Epidermal melanocyte (primary cell): ENCODE data around the gene HPSE2.

ENCODE experiments used
- DNase-seq: peaks from one replicate; pipeline ENCODE4 v3.0.0; 2011; ENCODE audit warnings: low spot score; ENCODE audit not compliant: insufficient read length

The HPSE2 gene

GRCh38 chr10:98852686-98853085 lies 383.0 kb downstream of the HPSE2 start:
- DNase-seq: no peak

- DNase-seq: no peak
Observed at GRCh38 chr10:98848361-98848760, 387.3 kb downstream of the HPSE2 start.

DNA sequence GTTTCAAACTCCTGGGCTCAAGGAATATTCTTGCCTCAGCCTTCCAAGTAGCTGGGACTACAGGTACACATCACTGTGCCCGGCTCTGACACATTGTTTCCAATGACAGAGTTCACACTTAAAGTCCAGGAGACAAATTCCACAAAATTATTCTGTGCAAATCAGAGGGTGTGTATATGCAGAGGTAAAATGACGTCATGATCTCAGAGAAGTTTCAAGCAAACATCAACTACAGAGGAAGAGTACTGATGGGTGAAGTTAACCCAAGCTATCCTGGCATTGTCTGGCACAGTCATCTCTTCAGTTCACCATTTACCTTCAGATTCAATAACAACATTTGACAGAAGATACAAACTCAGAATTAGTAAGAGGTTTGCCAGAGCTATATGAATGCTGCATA lies 388.9 kb downstream of the HPSE2 start:
- no peak for DNase-seq

DNA sequence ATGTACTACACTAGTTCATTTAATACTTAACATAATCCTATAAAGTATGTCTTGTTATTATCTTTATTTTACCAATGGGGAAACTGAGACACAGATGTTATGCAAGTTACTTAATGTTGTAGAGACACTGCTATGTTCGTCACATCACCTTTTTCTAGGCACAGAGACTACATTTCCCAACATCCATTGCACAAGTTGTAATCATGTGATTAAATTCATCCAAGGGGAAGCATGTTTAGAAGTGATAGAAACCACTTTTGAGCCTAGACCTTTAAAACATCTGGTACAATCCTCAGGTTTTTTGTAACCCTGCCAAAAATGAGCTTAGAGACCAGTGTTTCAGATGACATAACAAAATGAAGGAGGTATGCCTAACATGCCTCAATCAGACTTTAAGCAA lies 402.1 kb downstream of the HPSE2 start:
- DNase-seq: no peak

DNA sequence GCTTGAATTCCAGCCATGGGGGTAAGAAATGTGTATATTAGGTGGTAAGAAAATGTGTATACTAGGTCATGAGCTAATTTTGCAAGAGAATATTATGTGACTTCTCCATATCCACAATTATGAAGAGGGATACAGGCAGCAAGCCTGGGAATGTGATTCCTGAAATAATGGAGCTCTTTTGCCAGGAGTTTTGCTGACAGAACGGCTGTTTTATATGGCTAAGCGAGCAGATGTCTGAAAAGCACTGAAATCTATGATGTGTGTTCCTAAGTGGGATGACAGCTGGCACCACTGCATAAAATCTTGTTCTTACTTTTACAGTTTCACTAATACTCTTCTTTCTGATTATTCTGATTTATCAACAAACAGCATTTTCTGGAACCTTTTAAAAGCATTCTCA lies 402.9 kb downstream of the HPSE2 start:
- DNase-seq: no peak

- no peak for DNase-seq
Observed at GRCh38 chr10:98832196-98832595, 403.5 kb downstream of the HPSE2 start.

DNA sequence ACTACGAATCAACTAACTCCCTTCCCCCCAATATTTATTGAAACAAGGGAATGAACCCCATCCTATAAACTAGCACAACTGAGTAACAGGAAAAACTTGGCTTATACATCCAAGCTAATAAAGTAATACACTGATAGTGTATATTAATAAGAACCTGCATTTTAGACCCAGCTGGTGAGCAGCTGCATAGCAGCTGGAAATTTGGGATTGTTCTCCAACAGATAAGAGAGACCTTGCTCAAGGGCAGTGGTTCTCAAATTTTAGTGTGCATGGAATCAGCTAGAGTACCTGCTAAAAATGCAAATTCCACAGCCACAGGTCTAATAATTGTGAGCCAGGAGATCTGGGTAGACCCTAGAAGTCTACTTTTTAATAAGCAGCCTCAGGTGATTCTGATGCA lies 404.3 kb downstream of the HPSE2 start:
- DNase-seq: no peak

- DNase-seq: no peak
Observed at GRCh38 chr10:98825741-98826140, 409.9 kb downstream of the HPSE2 start.

- no peak for DNase-seq
Observed at GRCh38 chr10:98817396-98817795, 418.3 kb downstream of the HPSE2 start.

DNA sequence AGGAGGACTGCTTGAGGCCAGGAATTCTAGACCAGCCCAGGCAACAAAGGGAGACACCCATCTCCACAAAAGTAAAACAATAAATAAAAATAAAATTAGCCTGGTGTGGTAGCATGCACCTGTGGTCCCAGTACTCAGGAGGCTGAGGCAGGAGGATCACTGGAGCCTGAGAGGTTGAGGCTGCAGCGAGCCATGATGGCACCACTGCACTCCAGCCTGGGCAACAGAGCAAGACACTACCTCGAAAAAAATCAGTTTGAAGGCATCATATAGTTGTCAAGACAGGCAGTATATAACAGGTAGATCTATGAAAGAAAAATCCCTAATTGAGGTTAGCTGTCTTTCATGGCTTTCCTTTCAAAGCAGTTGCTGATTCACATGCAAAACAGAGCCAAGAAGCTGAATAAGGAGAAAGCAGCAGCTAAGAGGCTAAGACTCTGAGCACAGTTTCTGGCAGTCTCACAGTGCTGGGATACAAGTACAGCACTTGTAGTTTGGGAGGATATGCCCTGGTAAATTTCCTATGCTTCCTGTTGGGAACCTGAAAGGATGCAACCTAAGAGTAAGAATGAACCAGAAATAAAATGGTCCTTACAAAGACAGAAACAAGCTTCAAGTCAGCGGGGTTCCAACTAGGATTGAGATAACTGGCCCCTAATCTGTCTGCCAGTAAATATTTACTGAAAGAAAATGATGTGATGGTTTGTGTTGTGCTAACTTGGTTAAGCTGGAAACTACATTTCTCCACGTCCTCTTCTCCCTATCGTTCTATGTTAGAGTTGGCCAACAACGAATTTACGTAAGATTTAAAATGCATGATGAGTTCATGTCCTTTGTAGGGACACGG lies 420.4 kb downstream of the HPSE2 start:
- DNase-seq: no peak

- no peak for DNase-seq
Observed at GRCh38 chr10:98814470-98814869, 421.2 kb downstream of the HPSE2 start.

- no peak for DNase-seq
Observed at GRCh38 chr10:98808282-98808892, 427.3 kb downstream of the HPSE2 start.

DNA sequence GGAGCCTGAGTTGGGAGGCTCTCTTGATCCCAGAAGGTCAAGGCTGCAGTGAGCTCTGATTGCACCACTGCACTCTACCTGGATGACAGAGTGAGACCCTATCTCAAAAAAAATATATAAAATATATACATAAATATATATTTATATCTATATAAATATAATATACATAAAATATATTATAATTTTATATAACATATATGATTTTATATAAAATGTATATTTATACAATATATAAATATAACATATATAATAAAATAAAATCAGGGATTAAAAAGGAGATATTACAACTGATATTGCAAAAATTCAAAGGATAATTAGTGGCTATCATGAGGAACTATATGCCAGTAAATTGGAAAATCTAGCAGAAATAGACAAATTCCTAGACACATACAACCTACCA lies 435.4 kb downstream of the HPSE2 start:
- no peak for DNase-seq

DNA sequence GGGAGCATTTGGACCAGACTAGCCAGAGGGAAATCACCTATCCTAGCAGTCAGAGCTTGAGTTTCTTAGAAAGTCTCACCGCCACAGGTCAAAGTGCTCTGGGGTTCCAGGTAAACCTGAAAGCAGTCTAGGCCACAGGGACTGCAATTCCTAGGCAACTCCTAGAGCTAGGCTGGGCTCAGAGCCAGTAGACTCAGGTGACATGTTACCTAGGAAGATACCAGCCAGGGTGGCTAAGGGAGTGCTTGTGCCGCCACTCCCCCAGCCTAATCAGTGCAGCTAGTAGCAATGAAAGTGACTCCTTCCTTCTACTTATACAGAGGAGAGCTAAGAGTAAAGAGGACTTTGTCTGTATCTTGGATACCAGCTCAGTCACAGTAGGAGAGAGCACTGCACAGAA lies 440.2 kb downstream of the HPSE2 start:
- no peak for DNase-seq

GRCh38 chr10:98790817-98791216 lies 444.8 kb downstream of the HPSE2 start:
- peak; percentile 41 for DNase-seq

DNA sequence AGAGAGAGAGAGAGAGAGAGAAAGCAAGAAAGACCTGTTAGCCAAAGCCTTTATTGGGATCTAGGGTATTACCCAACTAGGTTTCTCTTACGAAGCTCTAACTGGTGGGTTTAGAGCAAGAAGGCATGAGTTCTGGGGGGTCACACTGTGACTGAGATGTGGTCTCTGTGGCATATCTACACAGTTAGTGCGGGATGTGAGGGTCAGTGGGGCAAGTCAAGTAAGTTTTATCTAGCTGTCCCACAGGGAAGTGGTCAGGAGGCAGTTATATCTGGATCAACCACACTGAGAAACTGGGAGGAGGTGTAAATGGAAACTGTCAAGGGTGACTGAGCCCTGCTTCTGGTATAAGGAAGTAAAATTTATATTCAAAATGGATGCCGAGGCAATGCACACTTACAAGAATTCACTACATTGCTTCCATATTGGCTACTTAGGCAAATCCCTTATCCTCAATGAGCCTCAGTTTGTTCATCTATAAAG lies 457.3 kb downstream of the HPSE2 start:
- DNase-seq: no peak

- DNase-seq: no peak
Observed at GRCh38 chr10:98758463-98758862, 477.2 kb downstream of the HPSE2 start.

DNA sequence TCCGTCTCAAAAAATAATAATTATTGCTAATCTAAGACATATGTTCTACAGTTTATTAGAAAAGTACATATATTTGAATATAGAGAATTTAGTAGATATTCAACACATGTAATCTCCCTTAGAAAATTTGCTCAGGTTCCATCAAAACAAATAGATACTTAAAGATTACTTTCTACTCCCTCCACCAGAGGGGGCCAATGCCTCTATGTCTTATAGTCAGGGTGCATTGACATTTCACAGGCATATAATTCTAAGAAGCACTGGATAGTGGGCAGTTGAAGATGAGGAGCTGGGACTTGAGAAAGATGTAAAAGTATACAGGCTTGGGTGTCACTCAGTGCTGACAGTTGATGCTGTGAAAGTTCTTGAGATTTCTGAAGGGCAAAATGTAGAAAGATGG lies 487.4 kb downstream of the HPSE2 start:
- DNase-seq: no peak

- DNase-seq: no peak
Observed at GRCh38 chr10:98745645-98746044, 490.0 kb downstream of the HPSE2 start.

DNA sequence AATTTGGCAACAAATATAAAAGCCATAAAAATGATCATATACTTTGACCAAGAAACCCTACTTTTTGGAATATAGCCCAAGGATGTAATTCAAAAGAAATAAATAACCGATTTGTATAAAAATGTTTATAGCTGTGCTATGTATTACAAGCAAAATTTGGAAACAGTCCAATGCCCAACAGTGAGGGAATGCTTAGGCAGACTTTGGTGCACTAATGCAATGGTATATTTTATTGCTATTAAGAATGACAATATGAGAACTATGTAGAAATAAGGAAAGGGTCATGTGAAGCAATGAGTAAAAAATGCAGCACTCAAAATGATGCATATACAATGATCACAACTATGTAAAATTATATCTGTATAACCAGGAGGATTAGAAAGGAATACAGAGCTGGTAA lies 515.1 kb downstream of the HPSE2 start:
- DNase-seq: no peak

DNA sequence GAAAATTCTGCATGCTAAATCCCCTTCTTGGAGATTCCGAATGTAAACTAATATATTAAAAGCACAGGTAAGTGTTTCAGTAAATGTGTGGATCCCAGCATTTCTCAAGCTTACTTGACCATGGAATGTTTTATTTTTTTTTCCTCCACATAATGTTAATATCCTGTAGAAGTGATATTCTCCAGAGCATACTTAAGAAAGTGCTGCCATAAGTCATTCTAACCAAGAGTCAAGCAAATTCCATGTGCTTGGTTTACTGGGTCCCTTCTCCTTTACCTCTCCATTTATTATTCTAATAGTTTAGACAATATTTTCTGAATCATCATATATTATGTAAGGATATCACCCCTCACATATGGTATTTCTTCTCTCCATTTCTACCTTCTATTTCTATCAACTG lies 522.1 kb downstream of the HPSE2 start:
- no peak for DNase-seq

DNA sequence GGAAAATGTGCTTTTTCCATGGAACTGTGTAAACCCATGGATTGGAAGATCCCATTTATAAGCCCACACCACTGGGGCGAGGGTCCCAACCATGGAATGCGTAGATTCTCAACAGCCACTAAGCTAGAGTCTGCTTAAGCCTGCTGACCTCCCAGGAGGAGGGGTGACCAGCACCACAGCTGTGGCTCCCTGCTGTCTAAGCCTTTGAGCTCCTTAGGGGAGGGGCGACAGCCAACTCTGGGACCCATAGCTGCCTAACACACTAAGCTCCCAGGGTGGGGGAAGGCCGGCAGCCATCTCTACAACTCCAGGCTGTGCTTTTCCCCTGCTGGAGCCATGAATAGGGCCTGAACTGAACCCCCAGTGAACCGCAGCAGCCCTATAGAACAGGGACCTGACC lies 539.1 kb downstream of the HPSE2 start:
- DNase-seq: no peak

DNA sequence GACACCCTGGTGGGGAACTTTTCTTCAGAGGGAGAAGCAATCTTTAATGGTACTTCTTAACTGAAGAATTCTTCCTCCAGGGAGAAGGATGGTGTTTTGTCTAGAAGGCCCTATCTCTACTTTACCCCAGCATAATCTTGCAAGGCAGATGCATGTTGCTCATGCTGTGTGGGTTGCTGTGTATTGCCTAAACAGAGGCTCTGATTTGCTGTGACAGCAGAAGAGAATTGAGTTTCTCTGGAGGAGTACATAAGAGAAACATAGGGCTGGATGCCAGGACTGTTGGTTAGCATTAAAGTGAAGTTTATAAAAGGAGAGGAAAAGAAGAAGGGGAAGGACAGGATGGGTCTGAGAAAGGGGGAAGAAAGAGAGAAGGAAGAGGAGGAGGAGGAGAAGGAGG lies 540.8 kb downstream of the HPSE2 start:
- no peak for DNase-seq
